Endothelial cell (in vitro differentiated cells): Measurements from ENCODE around the gene ABCA3. TPM values are rescaled to one million over a fixed set of nuclear protein-coding genes. Genes with fewer than 3 reads are reported as not detected.

Source experiments
- DNase-seq: peaks from one replicate; pipeline ENCODE4 v3.0.0; 2021; ENCODE audit warnings: low spot score
- H3K27ac Mint-ChIP-seq: one replicate; pipeline ENCODE4 v1.8.0; 2021; ENCODE audit warnings: mixed read lengths, inconsistent platforms; ENCODE audit not compliant: unreplicated experiment
- H3K27me3 Mint-ChIP-seq: one replicate; pipeline ENCODE4 v1.8.0; 2021; ENCODE audit warnings: mild to moderate bottlenecking, moderate library complexity, mixed read lengths, inconsistent platforms; ENCODE audit not compliant: unreplicated experiment
- H3K36me3 Mint-ChIP-seq: one replicate; pipeline ENCODE4 v1.8.0; 2021; ENCODE audit warnings: mild to moderate bottlenecking, low read depth, mixed read lengths, inconsistent platforms; ENCODE audit not compliant: unreplicated experiment
- H3K4me1 Mint-ChIP-seq: one replicate; pipeline ENCODE4 v1.8.0; 2021; ENCODE audit warnings: mild to moderate bottlenecking, mixed read lengths, inconsistent platforms; ENCODE audit not compliant: unreplicated experiment
- H3K4me3 Mint-ChIP-seq: one replicate; pipeline ENCODE4 v1.8.0; 2021; ENCODE audit warnings: mild to moderate bottlenecking, mixed read lengths, inconsistent platforms; ENCODE audit not compliant: unreplicated experiment
- H3K9me3 Mint-ChIP-seq: one replicate; pipeline ENCODE4 v1.8.0; 2021; ENCODE audit warnings: mixed read lengths, inconsistent platforms; ENCODE audit not compliant: unreplicated experiment
- total RNA-seq: library from RNA; stranded (reverse); fragmentation: NEBNext Ultra II Directional; extraction: Animal tissue kit (Norgen Biotek cat#: 25700); gene quantifications from one replicate; pipeline ENCODE4 v1.2.1, GENCODE V29; 2021; ENCODE audit not compliant: unreplicated experiment
- TF ChIP-seq, protein P1 (sequence below): fragments of 200-600 bp; sonication (generic); IDR thresholded peaks from one replicate; pipeline ENCODE4 v1.5.0; 2021; ENCODE audit warnings: antibody characterized with exemption; ENCODE audit not compliant: unreplicated experiment

ABCA3 gene
- total RNA-seq, 1 donor from 2014 or later, result 10.4 TPM

DNA sequence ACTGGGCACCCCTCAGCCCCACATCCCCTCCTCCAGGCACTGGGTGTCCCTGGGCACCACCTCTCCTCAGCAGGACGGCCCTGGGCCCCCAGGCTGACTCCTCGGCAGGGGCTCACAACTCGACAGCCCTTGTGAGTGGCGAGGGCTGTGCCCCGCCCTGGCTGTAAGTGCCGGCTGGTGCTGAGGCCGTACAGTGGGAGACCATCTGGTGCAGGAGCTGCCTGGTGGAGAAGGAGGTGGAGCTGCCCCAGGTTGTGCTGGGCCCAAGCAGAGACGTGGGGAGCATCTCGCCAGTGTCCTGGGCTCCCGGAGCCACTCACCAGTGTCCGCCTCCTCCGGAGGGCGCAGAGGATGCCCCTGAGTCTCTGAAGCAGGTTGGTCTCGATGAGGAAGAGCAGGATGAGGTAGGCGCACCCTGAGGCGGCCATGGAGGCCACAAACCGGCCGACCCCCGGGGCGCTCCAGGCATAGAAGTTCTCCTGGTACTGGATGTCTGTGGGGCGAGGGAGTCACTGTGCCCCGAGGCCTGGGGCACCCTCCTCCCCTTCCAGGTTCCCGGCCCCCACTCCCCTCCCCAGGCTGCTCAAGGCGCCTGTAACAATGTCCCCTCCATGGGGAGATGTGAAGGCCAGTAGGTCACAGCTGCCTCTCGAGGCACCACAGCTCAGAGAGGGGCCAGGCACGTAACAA, 57.5 kb downstream of the ABCA3 start:
- no peak overlapping the region for H3K27ac Mint-ChIP-seq
- no peak for DNase-seq
- TF ChIP-seq, protein P1, sequence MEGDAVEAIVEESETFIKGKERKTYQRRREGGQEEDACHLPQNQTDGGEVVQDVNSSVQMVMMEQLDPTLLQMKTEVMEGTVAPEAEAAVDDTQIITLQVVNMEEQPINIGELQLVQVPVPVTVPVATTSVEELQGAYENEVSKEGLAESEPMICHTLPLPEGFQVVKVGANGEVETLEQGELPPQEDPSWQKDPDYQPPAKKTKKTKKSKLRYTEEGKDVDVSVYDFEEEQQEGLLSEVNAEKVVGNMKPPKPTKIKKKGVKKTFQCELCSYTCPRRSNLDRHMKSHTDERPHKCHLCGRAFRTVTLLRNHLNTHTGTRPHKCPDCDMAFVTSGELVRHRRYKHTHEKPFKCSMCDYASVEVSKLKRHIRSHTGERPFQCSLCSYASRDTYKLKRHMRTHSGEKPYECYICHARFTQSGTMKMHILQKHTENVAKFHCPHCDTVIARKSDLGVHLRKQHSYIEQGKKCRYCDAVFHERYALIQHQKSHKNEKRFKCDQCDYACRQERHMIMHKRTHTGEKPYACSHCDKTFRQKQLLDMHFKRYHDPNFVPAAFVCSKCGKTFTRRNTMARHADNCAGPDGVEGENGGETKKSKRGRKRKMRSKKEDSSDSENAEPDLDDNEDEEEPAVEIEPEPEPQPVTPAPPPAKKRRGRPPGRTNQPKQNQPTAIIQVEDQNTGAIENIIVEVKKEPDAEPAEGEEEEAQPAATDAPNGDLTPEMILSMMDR, result no peak
- peaks cover 11% of the 10 kb centered on the region for H3K36me3 Mint-ChIP-seq
- no peak overlapping the region for H3K4me3 Mint-ChIP-seq
- H3K4me1 Mint-ChIP-seq, result no peaks in the 10 kb centered on the region
- H3K9me3 Mint-ChIP-seq, result no peaks in the 10 kb centered on the region
- peaks cover 12% of the 10 kb centered on the region for H3K27me3 Mint-ChIP-seq

- Mint-ChIP-seq H3K4me3 (no peak overlapping the region), H3K27me3 (peaks cover 12% of the 10 kb centered on the region), H3K9me3 (no peaks in the 10 kb centered on the region), H3K36me3 (peaks cover 11% of the 10 kb centered on the region), H3K27ac (no peak overlapping the region), H3K4me1 (no peaks in the 10 kb centered on the region)
- no peak for DNase-seq
- TF ChIP-seq, protein P1, result no peak
Observed at GRCh38 chr16:2282262-2282661, 58.3 kb downstream of the ABCA3 start.

DNA sequence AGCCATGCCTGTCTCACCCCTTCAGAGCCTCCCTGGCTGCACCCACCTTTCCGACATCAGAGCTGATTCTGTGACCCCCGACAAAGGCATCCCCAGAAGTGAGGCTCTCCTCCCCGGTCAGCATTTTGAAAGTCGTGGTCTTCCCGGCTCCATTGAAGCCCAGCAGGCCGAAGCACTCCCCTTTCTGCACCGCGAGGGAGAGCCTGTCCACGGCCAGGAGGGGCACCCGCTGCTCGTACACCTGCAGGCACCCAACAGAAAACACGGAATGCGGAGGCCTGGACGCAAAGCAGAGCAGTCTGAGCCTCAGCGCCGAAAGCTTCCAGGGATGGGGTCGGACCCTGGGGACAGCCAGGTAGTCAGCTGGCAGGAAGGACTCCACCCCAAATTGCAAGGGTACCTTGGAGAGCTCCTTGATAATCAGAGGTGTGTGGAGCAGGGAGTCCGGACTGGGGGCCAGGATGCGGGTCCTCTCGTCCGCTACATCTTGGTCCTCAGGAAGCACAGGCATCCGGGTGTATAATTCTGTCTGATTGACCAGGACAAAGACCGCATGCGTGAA, 59.5 kb downstream of the ABCA3 start:
- no peak overlapping the region for H3K4me3 Mint-ChIP-seq
- peaks cover 14% of the 10 kb centered on the region for H3K27me3 Mint-ChIP-seq
- no peak for DNase-seq
- H3K36me3 Mint-ChIP-seq, result peaks cover 11% of the 10 kb centered on the region
- H3K27ac Mint-ChIP-seq, result no peak overlapping the region
- no peaks in the 10 kb centered on the region for H3K9me3 Mint-ChIP-seq
- TF ChIP-seq, protein P1, result no peak
- H3K4me1 Mint-ChIP-seq, result no peaks in the 10 kb centered on the region

- Mint-ChIP-seq H3K36me3 (peaks cover 11% of the 10 kb centered on the region), H3K4me1 (no peaks in the 10 kb centered on the region), H3K27me3 (peaks cover 14% of the 10 kb centered on the region), H3K27ac (no peak overlapping the region), H3K4me3 (no peak overlapping the region), H3K9me3 (no peaks in the 10 kb centered on the region)
- DNase-seq, result no peak
- TF ChIP-seq, protein P1, result no peak
Observed at GRCh38 chr16:2280461-2280860, 60.1 kb downstream of the ABCA3 start.
